Inferior parietal cortex (tissue), 1 donor: ENCODE results near the gene PLEKHJ1.

ENCODE experiments used
- DNase-seq: peaks from one replicate; pipeline ENCODE4 v3.0.0-alpha.2; 2016; ENCODE audit errors: extremely low spot score

PLEKHJ1 gene

GRCh38 chr19:2197270-2197669 is 38.9 kb downstream of the PLEKHJ1 start:
- no peak for DNase-seq

GRCh38 chr19:2195914-2196313 is 40.2 kb downstream of the PLEKHJ1 start:
- DNase-seq: no peak

- no peak for DNase-seq
Measured at GRCh38 chr19:2195361-2195760, 40.8 kb downstream of the PLEKHJ1 start.

- no peak for DNase-seq
Measured at GRCh38 chr19:2194513-2195078, 41.5 kb downstream of the PLEKHJ1 start.

GRCh38 chr19:2193807-2194206 is 42.3 kb downstream of the PLEKHJ1 start:
- no peak for DNase-seq

- no peak for DNase-seq
Measured at GRCh38 chr19:2192862-2193261, 43.3 kb downstream of the PLEKHJ1 start.

- DNase-seq: no peak
Measured at GRCh38 chr19:2191456-2192310, 44.4 kb downstream of the PLEKHJ1 start.

- DNase-seq: no peak
Measured at GRCh38 chr19:2190848-2191455, 45.2 kb downstream of the PLEKHJ1 start.

- DNase-seq: no peak
Measured at GRCh38 chr19:2189880-2190279, 46.2 kb downstream of the PLEKHJ1 start.

- no peak for DNase-seq
Measured at GRCh38 chr19:2188708-2189385, 47.3 kb downstream of the PLEKHJ1 start.

- DNase-seq: no peak
Measured at GRCh38 chr19:2187159-2187558, 49.0 kb downstream of the PLEKHJ1 start.

GRCh38 chr19:2186071-2186846 is 49.9 kb downstream of the PLEKHJ1 start:
- DNase-seq: peak; percentile 40

- DNase-seq: no peak
Measured at GRCh38 chr19:2185734-2186070, 50.4 kb downstream of the PLEKHJ1 start.

GRCh38 chr19:2184422-2184975 is 51.6 kb downstream of the PLEKHJ1 start:
- DNase-seq: no peak
